Activated CD4-positive, CD25-positive, alpha-beta regulatory T cell treated with anti-CD3 and anti-CD28 coated beads, Interleukin-2, amount 50 U/mL, for 72 hours (primary cell): ENCODE results near the gene EIF2B5.
A peak's percentile ranks its signal among the peaks of the same experiment; 100 is the strongest.
"Not testable (repeated sequence)": the region's sequence is repeated elsewhere in the genome, so short reads cannot be mapped to it uniquely, and the experiment has no call there.

Experiments
- DNase-seq: peaks from one replicate; pipeline ENCODE4 v3.0.0; 2021

Gene EIF2B5

GRCh38 chr3:184135149-184135910, at the start of gene EIF2B5:
Gene EIF2B5 (plus strand): TSS chr3:184135358. CDS start chr3:184135386, 28 bp downstream.
- DNase-seq, result peak; percentile 81

- DNase-seq, result no peak
These were observed 49.7 kb upstream of the EIF2B5 start for GRCh38 chr3:184085389-184085852.

GRCh38 chr3:184092199-184092598, 43.0 kb upstream of the EIF2B5 start:
- no peak for DNase-seq

- no peak for DNase-seq
These were observed 38.3 kb upstream of the EIF2B5 start, which contains the start of gene HTR3E for GRCh38 chr3:184096811-184097383. Gene HTR3E (plus strand): TSS chr3:184097064. CDS start chr3:184097530, 466 bp downstream.

- DNase-seq, result no peak
These were observed 37.6 kb upstream of the EIF2B5 start for GRCh38 chr3:184097556-184097955.

DNA sequence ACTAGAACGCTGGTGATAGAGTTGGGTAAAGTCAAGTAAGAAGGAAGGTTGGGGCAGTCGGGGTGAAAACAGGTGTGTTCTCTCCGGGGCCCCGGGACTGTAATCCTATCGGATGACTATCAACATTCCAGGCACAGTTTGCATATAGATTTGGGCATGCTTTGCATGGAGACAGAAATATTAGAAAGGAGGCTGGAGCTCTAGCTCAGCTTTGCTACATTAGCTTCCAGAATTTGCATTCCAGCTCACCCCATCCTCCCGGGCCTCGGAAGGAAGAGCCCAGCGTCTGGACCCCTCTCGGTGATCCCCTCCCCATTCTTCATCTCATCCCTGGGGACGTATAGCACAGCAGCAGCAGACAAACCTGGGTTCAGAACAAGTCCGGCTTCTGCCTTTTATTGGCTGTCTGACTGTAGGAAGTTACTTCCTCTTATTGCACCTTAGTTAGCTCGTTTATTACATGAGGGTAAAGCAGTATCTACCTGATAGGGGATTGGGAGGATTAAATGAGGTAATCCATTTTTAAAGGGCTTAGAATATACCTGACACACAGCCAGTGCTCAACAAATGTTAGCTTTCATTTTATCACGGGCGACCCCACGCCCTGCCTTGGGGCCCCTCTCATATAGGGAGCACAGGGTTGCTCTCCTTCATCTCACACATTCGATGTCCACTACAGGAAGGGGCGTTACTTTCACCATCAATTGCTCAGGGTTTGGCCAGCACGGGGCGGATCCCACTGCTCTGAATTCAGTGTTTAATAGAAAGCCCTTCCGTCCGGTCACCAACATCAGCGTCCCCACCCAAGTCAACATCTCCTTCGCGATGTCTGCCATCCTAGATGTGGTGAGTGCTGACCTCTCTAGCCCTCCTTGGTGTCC, 35.1 kb upstream of the EIF2B5 start:
- DNase-seq, result no peak

DNA sequence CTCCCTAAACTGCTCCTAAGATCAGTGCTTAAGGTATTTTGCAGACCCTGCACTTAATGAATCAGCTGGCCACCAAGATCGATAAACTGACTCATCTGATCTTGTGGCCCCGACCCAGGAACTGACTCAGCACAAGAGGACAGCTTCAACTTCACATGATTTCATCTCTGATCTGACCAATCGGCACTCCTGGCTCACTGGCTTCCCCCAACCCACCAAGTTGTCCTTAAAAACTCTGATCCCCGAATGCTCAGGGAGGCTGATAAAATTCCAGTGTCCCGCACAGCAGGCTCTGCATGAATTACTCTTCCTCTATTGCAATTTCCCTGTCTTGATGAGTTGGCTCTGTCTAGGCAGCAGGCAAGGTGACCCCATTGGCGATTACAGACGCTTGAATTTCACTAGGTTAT, 24.8 kb upstream of the EIF2B5 start:
- DNase-seq, result no peak

DNA sequence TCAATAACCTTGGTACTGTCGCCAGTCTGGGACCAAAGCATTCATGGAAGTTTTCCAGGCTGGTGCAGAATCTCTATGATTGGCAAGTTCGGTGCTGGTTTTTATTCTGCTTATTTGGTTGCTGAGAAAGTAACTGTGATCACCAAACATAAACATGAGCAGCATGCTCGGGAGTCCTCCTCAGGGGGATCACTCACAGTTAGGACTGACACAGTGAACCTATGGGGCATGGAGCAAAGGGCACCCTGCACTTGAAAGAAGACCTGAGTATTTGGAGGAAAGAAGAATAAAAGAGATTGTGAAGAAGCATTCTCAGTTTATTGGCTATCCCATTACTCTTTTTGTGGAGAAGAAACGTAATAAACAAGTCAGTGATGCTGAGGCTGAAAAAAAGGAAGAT, 19.1 kb upstream of the EIF2B5 start:
- no peak for DNase-seq

- no peak for DNase-seq
These were observed 17.5 kb upstream of the EIF2B5 start for GRCh38 chr3:184117636-184118035.

DNA sequence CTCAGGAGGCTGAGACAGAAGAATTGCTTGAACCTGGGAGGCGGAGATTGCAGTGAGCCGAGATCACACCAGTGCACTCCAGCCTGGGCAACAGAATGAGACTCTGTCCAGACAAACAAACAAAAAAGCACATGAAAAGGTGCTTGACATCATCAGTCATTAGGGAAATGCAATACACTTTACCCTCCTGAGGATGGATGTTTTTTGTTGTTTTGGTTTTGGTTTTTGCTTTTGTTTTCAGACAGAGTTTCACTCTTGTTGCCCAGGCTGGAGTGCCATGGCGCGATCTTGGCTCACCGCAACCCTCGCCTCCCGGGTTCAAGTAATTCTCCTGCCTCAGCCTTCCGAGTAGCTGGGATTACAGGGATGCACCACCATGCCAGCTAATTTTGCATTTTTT, 14.1 kb upstream of the EIF2B5 start:
- DNase-seq, result not testable (repeated sequence)

DNA sequence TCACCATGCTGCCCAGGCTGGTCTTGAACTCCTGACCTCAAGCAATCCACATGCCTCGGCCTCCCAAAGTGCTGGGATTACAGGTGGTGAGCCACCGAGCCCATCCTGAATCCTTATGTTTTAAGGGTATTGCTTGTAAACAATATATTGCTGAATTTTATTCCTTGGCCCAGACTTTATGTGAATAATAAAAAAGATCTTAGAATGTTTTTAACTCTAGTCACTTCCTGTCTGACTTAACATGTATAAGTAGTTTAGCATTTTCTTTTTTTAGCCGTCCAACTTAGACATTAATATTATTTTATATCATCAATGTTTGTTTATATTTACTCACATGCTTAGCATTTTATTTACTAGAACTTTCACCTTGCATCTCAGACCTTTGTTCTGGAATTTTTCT, 9.2 kb upstream of the EIF2B5 start:
- no peak for DNase-seq

DNA sequence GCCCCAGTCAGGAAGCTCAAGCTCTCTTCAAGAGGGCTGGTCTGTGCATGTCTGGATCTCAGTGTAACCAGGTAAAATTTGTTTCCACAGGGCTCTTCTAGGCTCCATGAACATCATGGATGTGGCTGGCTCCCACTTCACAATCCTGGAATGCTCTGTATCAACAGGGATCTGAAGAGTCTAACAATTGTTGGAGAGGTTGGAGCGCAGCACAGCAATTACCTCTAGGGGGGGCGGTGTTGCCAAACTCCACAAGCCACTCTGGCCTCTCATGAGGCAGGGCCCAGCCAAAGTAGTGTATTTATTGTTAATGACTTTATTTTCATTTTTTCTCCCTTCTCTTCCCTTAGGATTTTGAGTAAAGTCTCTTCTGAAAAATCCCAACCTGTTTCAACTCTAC, 6.1 kb upstream of the EIF2B5 start:
- DNase-seq, result no peak

GRCh38 chr3:184132945-184133344, 2.2 kb upstream of the EIF2B5 start:
- DNase-seq, result no peak

DNA sequence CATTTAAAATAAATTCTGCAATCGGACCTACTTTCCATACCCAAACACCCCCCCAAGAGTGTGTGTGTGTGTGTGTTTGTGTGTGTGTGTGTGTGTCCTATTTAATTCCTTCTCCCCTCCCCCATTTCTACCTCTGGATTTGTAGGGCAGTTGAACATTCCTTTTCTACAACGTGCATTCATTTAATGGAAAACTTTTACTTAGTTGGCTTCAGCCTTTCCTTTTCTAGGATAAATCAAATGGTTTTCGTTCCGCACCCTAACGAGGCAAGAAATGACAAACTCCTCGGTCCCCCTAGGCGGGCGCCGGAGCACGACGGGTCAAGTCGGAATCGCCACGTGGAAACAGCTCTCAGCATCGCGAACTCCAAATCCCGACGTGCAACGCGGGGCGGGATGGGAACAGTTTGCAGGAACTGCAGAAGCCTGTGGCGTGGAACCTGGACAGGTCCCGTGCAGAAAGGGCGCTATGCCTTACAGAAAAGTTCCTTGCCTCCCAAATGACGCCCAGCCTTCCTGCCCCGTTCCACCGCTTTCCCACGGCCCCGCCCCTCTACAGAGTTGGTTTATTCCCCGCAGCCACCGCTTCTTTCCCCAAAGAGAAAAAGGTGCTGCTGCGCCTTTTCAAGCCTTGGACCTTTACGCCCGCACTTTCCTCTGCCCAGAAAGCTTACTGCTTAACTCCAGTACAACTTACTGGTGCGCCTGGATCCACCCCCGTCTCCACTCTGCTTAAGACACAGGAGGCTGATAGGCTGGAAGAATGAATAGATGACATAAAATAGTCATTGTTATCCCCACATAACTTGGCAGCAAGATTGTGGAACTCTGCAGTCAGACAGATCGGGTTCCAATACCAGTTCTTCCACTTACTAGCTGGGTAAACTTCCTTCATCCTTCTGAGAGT, 1.1 kb upstream of the EIF2B5 start:
- peak; percentile 48 for DNase-seq

- DNase-seq, result no peak
These were observed 411 bp upstream of the EIF2B5 start for GRCh38 chr3:184134746-184135148.

GRCh38 chr3:184135911-184136260, 728 bp downstream of the EIF2B5 start:
- no peak for DNase-seq

- no peak for DNase-seq
These were observed 5.3 kb downstream of the EIF2B5 start for GRCh38 chr3:184140436-184140835.

- no peak for DNase-seq
These were observed 7.0 kb downstream of the EIF2B5 start for GRCh38 chr3:184142199-184142598.

DNA sequence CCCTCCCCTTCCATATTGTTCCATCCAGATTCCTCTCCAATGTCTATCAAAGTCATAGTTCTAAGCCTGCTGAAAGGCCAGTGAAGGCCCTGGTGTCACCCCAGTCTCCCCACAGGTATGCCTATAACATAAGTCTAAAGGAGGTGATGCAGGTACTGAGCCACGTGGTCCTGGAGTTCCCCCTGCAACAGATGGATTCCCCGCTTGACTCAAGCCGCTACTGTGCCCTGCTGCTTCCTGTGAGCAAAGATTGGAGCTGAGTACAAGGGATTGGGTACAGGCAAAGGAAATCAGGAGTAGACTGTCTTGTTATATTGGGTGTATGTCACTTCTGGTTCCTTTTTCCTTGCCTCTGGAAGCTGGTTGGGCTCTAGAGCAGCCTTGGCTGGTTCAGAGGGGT, 8.2 kb downstream of the EIF2B5 start:
- DNase-seq, result no peak

DNA sequence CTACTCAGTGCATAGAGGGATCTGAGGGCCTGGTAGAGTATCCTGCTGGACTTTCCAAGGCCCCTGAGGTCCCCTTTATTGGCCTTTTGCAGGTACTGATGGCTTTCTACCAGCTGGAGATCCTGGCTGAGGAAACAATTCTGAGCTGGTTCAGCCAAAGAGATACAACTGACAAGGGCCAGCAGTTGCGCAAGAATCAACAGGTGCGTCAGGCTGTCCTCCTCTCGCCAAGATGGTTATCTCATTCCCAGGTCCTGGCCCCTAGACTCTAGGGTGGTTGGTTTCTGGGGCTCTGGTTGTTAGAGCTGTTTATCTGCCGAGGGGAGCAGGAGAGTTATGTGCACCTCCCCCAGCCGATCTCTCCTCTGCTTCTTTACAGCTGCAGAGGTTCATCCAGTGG, 9.3 kb downstream of the EIF2B5 start:
- DNase-seq, result no peak

DNA sequence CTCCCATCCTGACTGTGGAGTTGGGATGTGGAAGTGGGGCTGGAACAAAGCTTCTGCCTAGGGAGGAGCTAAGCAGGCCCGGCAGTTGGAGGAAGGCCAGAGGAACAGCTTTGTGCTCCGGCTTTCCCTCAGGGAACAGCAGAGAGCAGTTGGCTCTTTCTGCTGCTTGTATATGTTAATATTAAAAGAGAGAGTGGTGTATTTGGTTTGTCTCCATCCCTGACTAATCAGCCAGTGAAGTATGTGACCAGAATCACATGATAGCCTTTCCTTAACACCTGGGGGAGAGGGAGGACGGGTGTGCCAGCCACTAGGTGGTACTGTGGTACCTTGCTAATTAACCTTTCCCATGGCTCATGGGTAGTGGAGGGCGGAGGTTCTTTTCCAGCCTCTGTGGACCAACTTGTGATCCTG, 10.0 kb downstream of the EIF2B5 start:
- no peak for DNase-seq

DNA sequence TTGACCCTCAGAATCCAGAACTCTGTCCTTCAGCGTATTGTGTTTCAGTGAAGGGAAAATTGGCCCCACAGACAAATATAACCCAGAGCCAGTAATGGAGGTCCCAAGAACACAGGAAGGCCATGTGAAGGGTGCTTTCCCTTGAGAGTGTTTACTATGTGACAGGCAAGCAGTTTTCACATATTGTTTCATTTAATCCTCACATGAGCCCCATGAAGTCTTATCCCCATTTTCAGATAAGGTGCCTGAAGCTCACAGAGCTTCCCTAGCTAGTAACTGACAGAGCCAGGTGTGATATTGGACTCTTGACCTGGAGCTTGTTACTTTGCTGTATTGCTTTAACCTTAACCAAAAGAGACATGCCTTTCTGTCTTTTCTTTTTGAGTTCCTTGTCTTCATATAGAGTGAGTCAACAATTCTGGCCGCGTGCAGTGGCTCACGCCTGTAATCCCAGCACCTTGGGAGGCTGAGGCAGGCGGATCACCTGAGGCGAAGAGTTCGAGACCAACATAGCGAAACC, 10.7 kb downstream of the EIF2B5 start:
- DNase-seq, result no peak
